Left lung (tissue), 10 donors: Measurements from ENCODE around the gene ASB3. TPM values are rescaled to one million over a fixed set of nuclear protein-coding genes. Genes with fewer than 3 reads are reported as not detected.
"Not testable (repeated sequence)": the region's sequence is repeated elsewhere in the genome, so short reads cannot be mapped to it uniquely, and the experiment has no call there.

Experiments used
- ATAC-seq: fragments of 200-7000 bp; cut with Tn5 transposase; one replicate; pipeline ENCODE4 v1.9.1; 2020; ENCODE audit warnings: moderate library complexity
- DNase-seq, 4 donors: peaks; one replicate each; pipeline ENCODE4 v3.0.0-alpha.2; 2013 to 2020
- H3K27ac ChIP-seq, 2 donors: fragments of 200-600 bp; sonication (generic) in 1 of 2; one replicate each; pipeline versions ENCODE4 v1.5.0 to v1.8.0; 2020 to 2021
- H3K27me3 ChIP-seq, 2 donors: fragments of 200-600 bp; sonication (generic) in 1 of 2; one replicate each; pipeline versions ENCODE4 v1.5.0 to v1.8.0; 2020 to 2021
- H3K36me3 ChIP-seq, 2 donors: fragments of 200-600 bp; sonication (generic) in 1 of 2; one replicate each; pipeline versions ENCODE4 v1.5.0 to v1.8.0; 2020 to 2021
- H3K4me1 ChIP-seq, 2 donors: fragments of 200-600 bp; one replicate each; pipeline ENCODE4 v1.8.0; 2021
- H3K4me3 ChIP-seq, 2 donors: fragments of 200-600 bp; sonication (generic) in 1 of 2; one replicate each; pipeline versions ENCODE4 v1.5.0 to v1.8.0; 2020 to 2021; ENCODE audit warnings: mild to moderate bottlenecking in 1 of 2
- H3K9me3 ChIP-seq, 2 donors: fragments of 200-600 bp; sonication (generic) in 1 of 2; one replicate each; pipeline versions ENCODE4 v1.5.0 to v1.8.0; 2020 to 2021
- CTCF ChIP-seq, 2 donors: fragments of 200-600 bp; sonication (generic) in 1 of 2; IDR thresholded peaks; one replicate each; pipeline versions ENCODE4 v1.5.0 to v1.8.0; 2021; ENCODE audit warnings: antibody characterized with exemption in 2 of 2
- intact Hi-C, 2 donors: fragments of 100-400 bp; cut with DNase I; formaldehyde crosslinking; loops; one replicate each; pipeline versions ENCODE4 v1.11.2 to v1.14.2; 2022
- polyA plus RNA-seq, 6 donors: library from polyadenylated mRNA; unstranded; fragments of 120-200 nt; gene quantifications; one replicate each; pipeline ENCODE4 v1.2.1, GENCODE V29; 2013; ENCODE audit not compliant: insufficient read length in 6 of 6
- total RNA-seq, 2 donors: library from RNA; stranded (reverse); fragmentation: NEBNext Ultra II Directional; extraction: Animal tissue kit (Norgen Biotek cat#: 25700); gene quantifications; one replicate each; pipeline ENCODE4 v1.2.1, GENCODE V29; 2021
- donor health status: DM: no; HTN: yes; CAD: no.
- donor health status: DM: no; HTN: no; CAD: no.

The ASB3 gene
- total and polyA plus RNA-seq, 8 donors, result 22.7 to 39.6 (median 31.3) TPM

DNA sequence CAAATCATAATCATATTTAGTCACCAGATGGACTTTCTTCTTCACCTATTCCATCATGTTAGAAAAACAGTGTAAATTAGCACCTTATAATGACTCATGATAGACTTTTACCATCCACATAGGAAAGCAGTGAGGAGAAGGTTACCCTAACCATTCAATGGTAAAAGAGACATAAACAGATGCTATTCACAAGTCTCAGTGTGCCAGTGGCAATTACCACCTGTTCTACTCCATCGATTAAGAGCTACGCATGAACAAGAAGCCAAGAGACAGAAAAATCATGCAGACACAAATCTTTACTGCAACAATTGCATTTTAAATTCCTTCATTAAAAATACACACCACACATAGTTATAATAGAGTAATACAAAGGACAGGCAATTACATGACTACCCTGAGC is 125.9 kb downstream of the ASB3 start:
- H3K4me3 ChIP-seq, result no peak overlapping the region
- no peak overlapping the region for H3K27ac ChIP-seq
- intact Hi-C loops, result no loop called here
- no peak for TF ChIP-seq CTCF (IDR thresholded peaks at IDR 0.05)
- ATAC-seq (no peak), DNase-seq (no peak)
- no peaks in the 10 kb centered on the region for H3K4me1 ChIP-seq
- no peaks in the 10 kb centered on the region for H3K9me3 ChIP-seq
- no peaks in the 10 kb centered on the region for H3K36me3 ChIP-seq
- no peaks in the 10 kb centered on the region for H3K27me3 ChIP-seq

- H3K27me3 ChIP-seq, H3K4me3 ChIP-seq, DNase-seq, ATAC-seq, H3K4me1 ChIP-seq, H3K36me3 ChIP-seq, intact Hi-C loops, H3K9me3 ChIP-seq, H3K27ac ChIP-seq: not testable (repeated sequence)
Measured at GRCh38 chr2:53658474-53658873, 128.3 kb downstream of the ASB3 start.

DNA sequence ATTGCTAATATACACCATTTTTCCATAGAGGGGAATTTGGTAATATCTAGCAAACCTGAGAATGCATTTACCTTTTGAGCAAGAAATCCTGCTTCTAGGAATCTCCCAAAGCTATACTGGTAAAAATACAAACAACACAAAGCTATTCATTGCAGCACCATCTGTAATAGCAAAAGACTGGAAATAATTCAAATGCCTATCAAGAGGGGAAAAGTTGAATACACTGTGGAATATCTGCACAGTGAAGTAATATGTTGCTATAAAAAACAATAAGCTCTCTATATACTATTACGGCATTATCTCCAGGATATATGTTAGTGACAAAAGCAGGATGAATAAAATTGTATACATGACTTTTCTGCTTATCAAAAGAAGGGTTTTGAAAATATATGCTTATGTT is 131.5 kb downstream of the ASB3 start:
- no peak for TF ChIP-seq CTCF (IDR thresholded peaks at IDR 0.05)
- Histone ChIP-seq H3K36me3 (no peaks in the 10 kb centered on the region), H3K4me3 (no peak overlapping the region), H3K27ac (no peak overlapping the region), H3K4me1 (no peaks in the 10 kb centered on the region), H3K27me3 (no peaks in the 10 kb centered on the region), H3K9me3 (peaks cover 0 to 4% of the 10 kb centered on the region in 2 donors)
- no peak for DNase-seq
- intact Hi-C loops, result no loop called here
- no peak for ATAC-seq

DNA sequence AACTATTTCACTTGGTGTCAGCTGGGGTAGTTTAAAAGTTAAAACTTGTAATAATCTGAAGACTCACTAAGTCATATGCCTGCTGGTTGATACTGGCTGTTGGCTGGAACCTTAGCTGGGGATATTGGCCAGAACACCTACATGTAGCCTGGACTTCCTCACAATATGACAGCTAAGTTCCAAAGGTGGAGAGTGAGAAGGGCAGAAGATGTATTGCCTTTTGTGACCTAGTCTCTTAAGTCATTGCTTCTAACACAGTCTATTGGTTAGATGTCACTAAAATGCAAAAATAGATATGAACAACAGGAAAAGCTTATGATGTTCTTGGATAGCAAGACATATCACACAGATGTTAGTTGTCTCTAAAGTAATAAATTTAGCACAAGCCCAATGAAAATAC is 132.4 kb downstream of the ASB3 start:
- Histone ChIP-seq H3K4me1 (no peaks in the 10 kb centered on the region), H3K4me3 (no peak overlapping the region), H3K27ac (no peak overlapping the region), H3K36me3 (no peaks in the 10 kb centered on the region), H3K9me3 (peaks cover 0 to 4% of the 10 kb centered on the region in 2 donors), H3K27me3 (no peaks in the 10 kb centered on the region)
- intact Hi-C loops, result no loop called here
- DNase-seq, result no peak
- no peak for TF ChIP-seq CTCF (IDR thresholded peaks at IDR 0.05)
- no peak for ATAC-seq

DNA sequence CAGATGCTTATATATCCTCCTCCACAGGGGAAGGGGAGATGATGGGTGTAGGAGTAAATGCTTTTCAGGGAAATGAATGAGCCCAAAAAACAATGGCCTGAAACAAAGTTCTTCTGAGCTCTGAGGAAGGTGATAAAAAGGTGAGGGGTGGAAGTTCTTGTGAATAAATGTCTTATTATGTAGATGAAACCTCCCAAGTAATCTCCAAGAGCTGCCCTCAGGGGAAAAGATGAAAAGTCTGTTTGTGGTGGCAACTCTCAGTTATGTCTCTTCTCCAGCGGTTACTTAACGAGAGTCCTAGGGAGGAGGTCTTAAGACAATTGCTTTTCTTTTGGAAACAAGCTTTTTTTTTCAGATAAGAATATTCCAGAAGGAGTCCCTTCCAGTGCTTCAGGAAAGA is 134.6 kb downstream of the ASB3 start:
- H3K4me3 ChIP-seq, result no peak overlapping the region
- no peak overlapping the region for H3K27ac ChIP-seq
- H3K9me3 ChIP-seq, result peaks cover 0 to 4% of the 10 kb centered on the region in 2 donors
- ATAC-seq, result no peak
- H3K4me1 ChIP-seq, result no peaks in the 10 kb centered on the region
- DNase-seq, result no peak
- no peaks in the 10 kb centered on the region for H3K27me3 ChIP-seq
- intact Hi-C loops, result no loop called here
- no peak for TF ChIP-seq CTCF (IDR thresholded peaks at IDR 0.05)
- H3K36me3 ChIP-seq, result no peaks in the 10 kb centered on the region

DNA sequence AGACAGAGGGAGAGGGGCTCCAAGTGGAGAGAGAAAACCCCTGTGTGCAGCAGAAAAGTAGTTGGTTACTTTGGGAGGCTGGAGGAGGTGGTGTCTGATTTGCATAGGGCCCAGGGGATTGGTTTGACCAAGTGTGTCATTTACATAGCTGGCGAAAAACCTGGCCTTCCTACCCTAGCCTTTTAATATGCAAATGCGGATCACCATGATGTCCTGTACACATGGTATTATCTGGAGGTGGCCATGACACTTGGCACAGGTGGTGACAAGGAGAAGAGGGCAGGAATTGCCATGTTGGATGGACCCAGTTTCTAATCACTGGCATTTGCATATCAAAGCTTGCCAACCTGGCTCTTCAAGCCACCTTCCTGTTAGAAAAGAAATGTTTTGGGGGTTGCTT is 140.0 kb downstream of the ASB3 start:
- TF ChIP-seq CTCF (IDR thresholded peaks at IDR 0.05), result no peak
- no peaks in the 10 kb centered on the region for H3K36me3 ChIP-seq

More for the DNA sequence above, 140.0 kb downstream of the ASB3 start:
- ATAC-seq (no peak), DNase-seq (no peak)
- intact Hi-C loops, result no loop called here
- Histone ChIP-seq H3K27me3 (no peaks in the 10 kb centered on the region), H3K27ac (no peak overlapping the region), H3K9me3 (peaks cover 0 to 2% of the 10 kb centered on the region in 2 donors), H3K4me1 (no peaks in the 10 kb centered on the region), H3K4me3 (no peak overlapping the region)
